ENCODE results near the gene KCNQ1. TPM values are rescaled to one million over a fixed set of nuclear protein-coding genes. Genes with fewer than 3 reads are reported as not detected.

Gene KCNQ1
- total and polyA plus RNA-seq, 8 donors, result 7.1 to 37.7 (median 9.9) TPM

GRCh38 chr11:2451916-2452315, 7.1 kb downstream of the KCNQ1 start:
- H3K4me3 ChIP-seq, result no peak overlapping the region
- H3K4me1 ChIP-seq, result peaks cover 0 to 16% of the 10 kb centered on the region in 2 donors
- H3K27ac ChIP-seq, result no peak overlapping the region
- no peaks in the 10 kb centered on the region for H3K36me3 ChIP-seq
- ATAC-seq (no peak), DNase-seq (peak in 1 of 4 donors; percentile 2)
- TF ChIP-seq CTCF (IDR thresholded peaks at IDR 0.05), result no peak
- intact Hi-C loops (cut with DNase I), result no loop called here
- H3K9me3 ChIP-seq, result no peaks in the 10 kb centered on the region
- H3K27me3 ChIP-seq, result no peaks in the 10 kb centered on the region

GRCh38 chr11:2452321-2453012, 7.7 kb downstream of the KCNQ1 start:
- no peak for TF ChIP-seq CTCF (IDR thresholded peaks at IDR 0.05)
- H3K4me3 ChIP-seq, result no peak overlapping the region
- intact Hi-C loops (cut with DNase I), result no loop called here
- no peak overlapping the region for H3K27ac ChIP-seq
- DNase-seq (peak in 3 of 4 donors; percentile 21 to 81 (median 67)), ATAC-seq (no peak)
- H3K9me3 ChIP-seq, result no peaks in the 10 kb centered on the region
- peaks cover 0 to 10% of the 10 kb centered on the region in 2 donors for H3K4me1 ChIP-seq
- H3K27me3 ChIP-seq, result no peaks in the 10 kb centered on the region
- no peaks in the 10 kb centered on the region for H3K36me3 ChIP-seq

GRCh38 chr11:2453436-2453835, 8.6 kb downstream of the KCNQ1 start:
- Histone ChIP-seq H3K36me3 (no peaks in the 10 kb centered on the region), H3K4me1 (peaks cover 0 to under 1% of the 10 kb centered on the region in 2 donors), H3K4me3 (no peak overlapping the region), H3K27me3 (no peaks in the 10 kb centered on the region), H3K27ac (no peak overlapping the region), H3K9me3 (no peaks in the 10 kb centered on the region)
- intact Hi-C loops (cut with DNase I), result no loop called here
- DNase-seq (no peak), ATAC-seq (no peak)
- TF ChIP-seq CTCF (IDR thresholded peaks at IDR 0.05), result no peak

- Histone ChIP-seq H3K27ac (no peak overlapping the region), H3K36me3 (no peaks in the 10 kb centered on the region), H3K4me3 (no peak overlapping the region), H3K27me3 (no peaks in the 10 kb centered on the region), H3K9me3 (no peaks in the 10 kb centered on the region), H3K4me1 (no peaks in the 10 kb centered on the region)
- no peak for TF ChIP-seq CTCF (IDR thresholded peaks at IDR 0.05)
- ATAC-seq (no peak), DNase-seq (no peak)
- intact Hi-C loops (cut with DNase I), result no loop called here
Observed at GRCh38 chr11:2458321-2458720, 13.5 kb downstream of the KCNQ1 start.

GRCh38 chr11:2459016-2459725, 14.4 kb downstream of the KCNQ1 start:
- no peak for TF ChIP-seq CTCF (IDR thresholded peaks at IDR 0.05)
- Histone ChIP-seq H3K36me3 (no peaks in the 10 kb centered on the region), H3K27me3 (no peaks in the 10 kb centered on the region), H3K27ac (no peak overlapping the region), H3K4me1 (no peaks in the 10 kb centered on the region), H3K9me3 (no peaks in the 10 kb centered on the region), H3K4me3 (no peak overlapping the region)
- ATAC-seq, result no peak
- intact Hi-C loops (cut with DNase I), result no loop called here
- peak in 1 of 4 donors; percentile 33 for DNase-seq
